NCI-H446 (cell line): ENCODE data around the gene VIT.

Experiments used
- DNase-seq, 2 experiments: peaks; one replicate each; lab custom pipeline; 2025; lab: John Stamatoyannopoulos, UW

The VIT gene

DNA sequence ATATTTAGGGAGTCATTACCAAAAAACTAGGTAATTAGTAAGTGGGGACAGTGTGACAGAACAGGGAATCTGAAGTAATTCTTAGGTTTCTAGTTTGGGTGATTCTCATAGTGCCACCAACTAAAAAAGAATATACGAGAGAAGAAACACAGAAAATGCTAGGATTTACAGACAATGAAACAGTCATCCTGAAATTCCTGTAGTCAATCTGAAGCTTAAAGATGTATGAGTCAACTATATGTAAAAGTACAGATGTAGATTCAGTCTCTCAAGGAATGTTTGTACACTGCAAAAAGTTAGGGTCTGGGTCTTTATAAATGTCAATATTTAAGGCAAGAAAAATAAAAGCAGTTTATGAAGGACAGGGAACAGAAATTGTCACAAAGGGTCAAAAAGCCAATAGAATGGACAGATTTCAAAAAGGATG lies 162.9 kb downstream of the VIT start:
- DNase-seq, result no peak

DNA sequence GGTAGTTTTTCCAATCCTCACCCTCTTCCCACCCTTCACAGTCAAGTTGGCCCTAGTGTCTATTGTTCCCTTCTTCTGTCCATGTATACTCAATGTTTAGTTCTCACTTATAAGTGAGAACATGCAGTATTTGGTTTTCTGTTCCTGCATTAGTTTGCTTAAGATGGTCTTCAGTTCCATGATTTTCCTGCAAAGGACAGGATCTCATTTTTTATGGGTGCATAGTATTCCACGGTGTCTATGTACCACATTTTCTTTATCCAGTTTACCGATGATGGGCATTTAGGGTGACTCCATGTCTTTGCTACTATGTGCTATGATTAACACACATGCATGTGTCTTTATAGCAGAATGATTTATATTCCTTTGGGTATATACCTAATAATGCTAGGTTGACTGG lies 165.4 kb downstream of the VIT start:
- DNase-seq, result no peak
